ENCODE measurements around the gene KIAA1671.

Gene KIAA1671

GRCh38 chr22:25096638-25097405 lies 144.3 kb downstream of the KIAA1671 start:
- no peak for DNase-seq

DNA sequence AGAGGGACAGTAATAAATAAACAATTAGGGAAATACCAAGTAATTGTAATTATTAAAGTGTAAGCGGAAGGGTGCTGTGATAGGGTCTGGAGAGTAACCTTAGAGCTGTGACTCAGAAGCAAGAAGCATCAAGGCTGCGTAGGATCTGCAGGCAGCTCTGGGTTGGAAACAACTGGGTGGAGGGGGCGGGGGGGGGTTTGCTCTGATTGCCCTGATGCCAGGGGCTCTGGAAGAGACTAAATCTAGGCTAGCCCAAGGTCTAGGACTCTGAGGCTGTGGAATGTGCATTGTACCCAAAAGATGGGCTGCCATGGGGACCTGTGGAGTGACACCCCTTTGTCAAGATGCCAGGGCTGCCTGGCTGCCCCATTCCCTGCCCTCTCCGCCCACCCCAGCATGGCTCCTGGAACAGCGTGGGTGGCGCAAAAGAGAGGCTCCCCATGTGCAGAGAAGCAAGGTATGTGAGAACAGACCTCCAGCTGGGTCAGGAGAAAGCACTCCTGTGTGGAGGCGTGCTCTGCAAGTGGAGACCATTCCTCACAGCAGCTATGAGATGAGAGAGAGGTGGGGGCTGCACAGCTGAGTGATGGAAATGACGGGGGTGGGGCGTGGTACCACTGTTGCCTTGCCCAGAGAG lies 146.0 kb downstream of the KIAA1671 start:
- DNase-seq = no peak

DNA sequence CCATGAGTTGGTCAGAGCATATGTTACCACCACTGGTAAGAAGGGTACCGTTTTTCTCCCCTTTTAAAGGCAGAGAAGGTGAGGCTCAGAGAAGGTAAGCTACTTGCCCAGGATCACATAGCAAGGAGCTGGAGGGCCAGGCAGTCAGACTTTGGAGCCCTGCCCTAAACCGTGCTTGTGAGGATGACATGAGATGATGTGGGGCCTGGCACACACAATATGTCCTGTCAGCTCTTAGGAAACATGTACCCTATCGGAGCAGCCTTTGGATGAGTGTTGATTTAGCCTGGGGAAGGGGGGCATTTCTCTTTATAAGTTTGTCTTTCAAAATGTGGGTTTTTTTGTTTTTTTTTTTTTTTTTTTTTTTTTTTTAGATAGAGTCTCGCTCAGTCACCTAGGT lies 146.7 kb downstream of the KIAA1671 start:
- no peak for DNase-seq

- no peak for DNase-seq
These were observed 147.9 kb downstream of the KIAA1671 start for GRCh38 chr22:25100402-25100801.

DNA sequence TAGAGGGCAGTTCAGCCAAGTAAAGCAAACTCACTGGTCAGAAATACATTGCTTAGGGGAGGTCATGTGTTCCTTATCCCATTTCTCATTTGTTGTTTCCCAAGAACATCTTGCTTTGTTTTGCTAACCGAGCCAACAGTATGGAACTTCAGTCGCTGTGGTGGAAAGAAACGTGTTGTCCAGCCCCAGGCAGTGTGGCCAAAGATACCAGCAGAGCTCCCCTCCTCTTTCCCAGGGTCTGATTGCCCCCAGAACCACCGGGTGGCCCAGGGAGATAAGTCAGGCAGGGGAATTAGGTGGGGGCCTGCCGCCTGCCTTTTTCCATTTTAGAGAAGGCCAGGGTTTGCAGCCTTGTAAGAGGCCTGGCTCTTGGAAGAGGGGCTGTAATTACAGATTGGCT lies 148.4 kb downstream of the KIAA1671 start:
- DNase-seq = no peak

- DNase-seq = no peak
These were observed 149.0 kb downstream of the KIAA1671 start for GRCh38 chr22:25101501-25101900.

DNA sequence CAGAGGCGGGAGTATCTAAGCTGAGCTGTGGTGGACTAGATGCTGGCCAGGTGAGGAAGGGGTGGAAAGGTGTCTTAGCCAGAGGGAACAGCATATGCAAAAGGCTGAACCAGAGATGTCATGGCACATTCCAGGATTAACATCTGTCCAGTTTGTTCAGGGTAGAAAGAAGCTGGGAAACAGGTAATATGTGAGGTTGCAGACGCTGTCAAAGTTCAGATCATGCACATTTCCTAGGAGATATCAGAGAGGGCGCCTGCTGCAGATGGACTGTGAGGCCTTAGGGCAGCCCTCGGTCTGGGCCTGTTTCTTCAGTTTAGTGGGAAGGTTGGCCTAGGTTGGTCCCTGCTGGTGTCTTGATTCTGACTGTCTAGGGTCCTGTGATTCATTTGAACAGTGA lies 149.5 kb downstream of the KIAA1671 start:
- DNase-seq = no peak

DNA sequence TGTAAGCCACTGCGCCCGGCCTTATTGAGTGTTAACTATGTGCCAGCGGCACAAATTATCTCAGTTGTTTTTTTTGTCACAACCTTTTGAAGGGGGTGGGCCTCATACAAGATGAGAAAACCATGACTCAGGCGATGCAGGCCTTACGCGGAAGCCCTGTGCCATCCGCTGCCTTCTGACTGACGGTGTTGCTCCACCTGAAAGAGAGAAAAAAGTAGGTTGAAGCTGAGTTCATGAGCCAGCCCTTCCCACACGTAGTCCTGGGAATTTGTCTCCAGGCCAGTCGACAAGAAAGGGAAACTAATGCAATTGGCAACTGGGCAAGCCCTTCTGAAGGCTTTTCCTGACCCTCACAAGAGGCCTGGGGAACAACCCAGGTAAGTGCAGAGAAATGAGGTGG lies 150.2 kb downstream of the KIAA1671 start:
- DNase-seq = no peak

- no peak for DNase-seq
These were observed 151.9 kb downstream of the KIAA1671 start for GRCh38 chr22:25104367-25104766.

DNA sequence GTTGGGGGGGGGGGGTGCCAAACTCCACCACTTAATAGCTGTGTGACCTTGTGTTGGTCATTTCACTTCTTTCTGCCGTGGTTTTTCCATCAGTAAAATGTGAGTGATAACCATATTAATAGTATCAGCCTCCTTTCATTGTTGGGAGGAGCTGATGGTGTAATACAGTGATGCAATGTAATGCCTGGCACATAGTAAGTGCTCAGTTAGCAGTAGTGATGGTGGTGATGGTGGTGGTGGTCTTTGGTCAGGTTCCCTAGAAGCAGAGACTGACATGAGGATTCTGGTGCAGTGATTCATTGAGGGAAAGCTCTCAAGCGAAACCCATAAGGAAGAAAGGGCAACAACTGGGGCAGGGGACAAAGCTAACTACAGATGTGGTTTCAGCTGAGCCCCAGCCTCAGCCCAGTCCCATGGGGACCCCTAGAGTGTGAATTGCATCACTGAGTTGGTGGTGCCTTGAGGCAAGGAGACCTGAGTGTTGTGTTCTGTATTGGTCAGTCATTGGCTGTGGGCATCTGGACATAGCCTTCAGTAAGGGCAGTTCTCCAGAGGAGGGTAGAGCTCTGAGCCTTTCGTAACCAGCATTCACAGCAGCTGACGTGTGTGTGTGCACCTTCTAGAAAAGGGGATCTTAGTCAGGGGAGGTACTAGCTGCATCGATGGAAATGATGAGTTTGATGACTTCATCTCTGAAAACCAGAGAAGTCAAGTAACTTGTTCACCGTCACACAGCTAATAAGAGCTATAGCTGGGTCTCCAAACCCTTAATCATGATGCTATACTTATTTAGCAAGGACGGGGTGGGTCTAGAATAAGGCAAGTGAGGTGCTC lies 153.5 kb downstream of the KIAA1671 start:
- no peak for DNase-seq

DNA sequence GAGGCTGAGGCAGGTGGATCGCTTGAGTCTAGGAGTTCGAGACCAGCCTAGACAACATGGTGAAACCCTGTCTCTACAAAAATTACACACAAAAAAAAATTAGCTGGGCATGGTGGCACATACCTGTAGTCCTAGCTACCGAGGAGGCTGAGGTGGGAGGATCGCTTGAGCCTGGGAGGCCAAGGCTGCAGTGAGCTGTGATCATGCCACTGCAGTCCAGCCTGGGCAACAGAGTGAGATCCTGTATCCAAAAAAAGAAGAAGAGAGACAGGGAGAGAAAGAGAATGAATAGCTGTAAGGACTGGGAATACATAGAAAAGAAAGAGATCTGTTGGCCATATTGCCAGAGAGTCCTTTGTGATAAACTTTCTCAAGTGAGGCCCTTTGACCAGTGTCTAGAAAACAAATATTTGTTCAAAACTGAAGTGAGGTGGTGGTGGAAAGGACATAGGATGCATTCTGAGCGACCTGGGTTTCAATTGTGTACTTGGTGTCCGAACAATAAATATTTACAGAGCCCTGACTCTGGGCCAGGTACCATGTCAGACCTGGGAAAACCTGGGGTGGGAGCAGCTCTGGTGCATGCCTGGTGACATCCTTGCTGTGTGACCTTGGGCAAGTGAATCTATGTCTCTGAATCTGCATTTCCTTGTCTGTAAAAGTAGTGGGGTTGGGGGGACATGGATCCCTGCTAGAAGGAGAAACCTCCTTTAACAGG lies 157.5 kb downstream of the KIAA1671 start:
- no peak for DNase-seq

- DNase-seq = no peak
These were observed 158.0 kb downstream of the KIAA1671 start for GRCh38 chr22:25110596-25110845.

DNA sequence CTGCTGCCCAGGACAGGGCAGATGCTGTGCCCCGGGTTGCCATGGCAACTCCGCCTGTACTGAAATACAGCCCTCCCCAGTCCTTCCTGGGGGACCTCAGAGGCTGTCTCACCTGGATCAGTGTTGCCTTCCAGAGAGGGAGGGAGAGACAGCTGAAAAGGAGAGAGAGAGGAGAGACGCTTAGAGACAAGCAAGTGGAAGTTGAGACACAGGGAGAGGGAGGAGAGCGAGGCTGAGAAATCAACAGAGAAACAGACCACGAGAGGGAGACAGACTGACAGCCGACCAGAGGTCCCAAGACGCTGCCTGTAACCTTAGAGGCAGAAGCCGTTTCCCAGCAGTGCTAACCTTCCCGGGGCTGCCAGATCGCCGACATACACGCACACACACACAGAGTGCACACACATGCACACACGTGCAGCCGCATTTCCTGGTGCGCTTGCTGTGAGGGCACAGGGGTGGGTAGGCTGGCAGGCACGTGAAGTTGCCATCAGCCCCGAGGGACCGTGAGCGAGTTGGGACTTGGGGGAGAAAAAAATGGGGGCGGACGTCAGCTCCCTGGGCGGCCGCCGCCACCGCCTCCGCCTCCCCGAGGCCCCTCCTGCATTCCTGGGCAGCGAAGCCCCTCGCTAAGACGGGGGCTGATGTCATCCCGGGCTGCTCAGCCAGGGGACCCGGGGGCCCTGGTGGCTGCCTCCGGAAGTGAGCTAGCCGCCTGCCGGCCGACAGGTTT lies 158.5 kb downstream of the KIAA1671 start:
- DNase-seq = peak; percentile 42

- no peak for DNase-seq
These were observed 159.3 kb downstream of the KIAA1671 start for GRCh38 chr22:25111579-25112517.

- no peak for DNase-seq
These were observed 160.2 kb downstream of the KIAA1671 start for GRCh38 chr22:25112538-25113253.

DNA sequence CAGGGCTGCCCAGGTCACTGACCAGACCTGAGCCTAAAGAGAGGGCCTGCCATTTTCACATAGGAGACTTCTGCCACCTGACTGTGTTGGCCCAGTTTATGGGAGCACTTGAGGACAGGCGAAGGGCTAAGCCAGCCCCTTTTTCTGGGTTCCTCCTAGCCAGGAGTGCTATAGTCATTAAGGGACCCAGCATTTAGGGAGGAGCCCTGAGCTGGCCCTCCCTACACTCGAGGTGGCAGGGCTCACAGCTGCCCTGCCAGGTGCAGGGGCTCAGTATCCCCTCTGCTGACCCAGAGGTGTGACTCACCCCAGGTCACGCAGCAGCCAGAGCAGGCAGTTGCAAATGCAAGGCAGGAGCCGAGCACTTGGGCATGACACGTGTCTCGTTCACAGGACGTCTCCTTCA lies 160.8 kb downstream of the KIAA1671 start:
- DNase-seq = no peak

DNA sequence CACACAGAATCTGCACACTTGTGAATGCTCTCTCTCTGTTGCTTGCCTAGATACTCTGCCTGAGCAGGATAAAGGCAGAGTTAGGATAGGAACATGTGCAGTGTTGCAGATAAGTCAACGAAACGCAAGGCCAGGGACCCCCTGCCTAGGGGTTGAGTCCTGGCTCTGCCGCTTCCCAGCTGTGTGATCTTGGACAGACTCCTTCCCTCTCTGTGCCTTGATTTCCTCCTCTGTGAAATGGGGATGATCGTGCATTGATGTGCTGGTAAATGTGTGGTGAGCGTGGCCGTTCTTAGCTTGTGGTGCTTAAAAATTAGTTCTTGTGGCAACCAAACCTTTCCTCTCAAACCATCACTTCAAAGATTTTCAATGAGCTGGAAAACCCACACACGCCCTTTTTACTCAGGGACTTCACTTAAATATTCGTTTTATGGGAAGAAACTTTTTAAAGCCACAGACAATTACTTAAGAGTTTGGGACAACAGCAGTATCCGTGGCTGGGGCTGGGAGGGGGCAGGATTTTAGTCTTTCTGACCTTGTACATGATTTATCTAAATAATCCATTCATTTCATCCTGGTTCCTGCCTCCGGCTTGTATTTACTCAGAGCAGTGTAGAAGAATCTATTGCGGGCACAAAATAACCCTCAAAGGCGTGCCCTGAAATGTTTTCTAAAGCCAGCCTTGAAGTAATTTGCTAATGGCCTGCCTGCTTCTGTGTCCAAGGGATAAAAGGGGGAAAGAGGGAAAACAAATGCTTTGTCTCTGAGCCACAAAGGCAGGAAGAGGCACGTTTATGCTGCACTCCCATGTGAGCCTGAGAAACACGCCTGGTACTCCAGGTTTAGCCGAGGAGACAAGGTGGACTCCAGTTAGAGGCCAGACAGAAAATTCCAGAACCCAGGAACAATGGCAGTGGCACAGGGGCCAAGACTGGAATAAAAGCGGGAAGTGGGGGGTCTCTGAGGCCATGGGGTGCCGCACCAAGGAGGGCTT lies 162.2 kb downstream of the KIAA1671 start:
- DNase-seq = no peak

DNA sequence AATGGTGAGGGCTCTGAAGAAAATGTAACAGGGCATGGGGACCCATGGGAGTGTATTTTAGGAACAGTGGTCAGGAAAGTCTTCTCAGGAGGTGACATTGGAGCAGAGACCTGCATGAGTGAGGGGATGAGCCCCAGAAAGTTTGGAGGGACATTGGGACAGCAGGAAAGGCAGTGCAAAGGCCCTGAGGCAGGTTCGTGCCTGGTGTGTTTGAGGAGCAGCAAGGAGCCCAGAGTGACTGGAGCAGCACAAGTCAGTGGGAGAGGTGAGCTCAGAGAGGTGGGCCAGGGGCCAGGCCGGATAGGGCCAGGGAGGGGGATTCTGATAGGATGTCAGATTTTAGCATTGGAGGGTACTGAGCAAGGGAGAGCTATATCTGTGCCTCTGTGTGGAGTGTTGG lies 167.1 kb downstream of the KIAA1671 start:
- DNase-seq = no peak

GRCh38 chr22:25120093-25120561 lies 167.6 kb downstream of the KIAA1671 start:
- DNase-seq = no peak

All from stimulated activated CD4-positive, alpha-beta T cell treated with anti-CD3 and anti-CD28 coated beads, Interleukin-4, amount 100 ng/mL, for 1 hour (primary cell).